CD4-positive, alpha-beta T cell treated with Interleukin-10 for 1 hour (primary cell): Measurements from ENCODE around the gene ETV2.
A peak's percentile ranks its signal among the peaks of the same experiment; 100 is the strongest.
"Not testable (repeated sequence)": the region's sequence is repeated elsewhere in the genome, so short reads cannot be mapped to it uniquely, and the experiment has no call there.

ENCODE experiments used
- DNase-seq: peaks from one replicate; pipeline ENCODE4 v3.0.0-alpha.2; 2020

Gene ETV2

DNA sequence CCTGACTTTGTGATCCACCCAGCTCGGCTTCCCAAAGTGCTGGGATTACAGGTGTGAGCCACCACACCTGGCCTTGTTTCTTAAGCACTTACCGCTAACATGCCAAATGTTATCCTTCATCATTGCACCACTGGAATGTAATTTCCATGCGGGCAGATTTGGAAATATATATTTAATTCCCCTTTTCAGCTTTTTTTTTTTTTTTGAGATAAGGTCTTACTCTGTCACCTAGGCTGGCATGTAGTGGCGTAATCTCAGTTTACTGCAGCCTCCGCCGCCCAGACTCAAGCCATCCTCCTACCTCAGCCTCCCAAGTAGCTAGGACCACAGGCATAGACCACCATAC is 20.4 kb downstream of the ETV2 start:
- DNase-seq: no peak

DNA sequence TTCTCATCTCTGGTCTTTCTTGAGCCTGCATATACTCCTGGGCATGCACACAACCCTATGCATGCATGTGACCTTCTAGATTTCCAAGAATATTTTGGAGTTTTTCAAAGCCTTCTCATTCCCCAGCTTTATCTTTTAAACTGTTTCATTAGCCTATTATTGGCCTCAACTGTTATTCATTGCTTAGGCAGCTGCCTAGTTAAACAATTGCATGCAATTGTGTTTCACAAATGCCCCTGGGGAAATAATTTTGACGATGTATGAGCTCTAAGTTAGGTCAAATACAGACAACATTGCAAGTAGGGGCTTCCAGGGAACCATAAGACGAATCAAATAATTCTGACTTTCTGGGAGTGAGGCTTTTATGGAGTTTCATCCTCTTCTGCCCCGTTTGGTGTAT is 22.4 kb downstream of the ETV2 start:
- DNase-seq: no peak

DNA sequence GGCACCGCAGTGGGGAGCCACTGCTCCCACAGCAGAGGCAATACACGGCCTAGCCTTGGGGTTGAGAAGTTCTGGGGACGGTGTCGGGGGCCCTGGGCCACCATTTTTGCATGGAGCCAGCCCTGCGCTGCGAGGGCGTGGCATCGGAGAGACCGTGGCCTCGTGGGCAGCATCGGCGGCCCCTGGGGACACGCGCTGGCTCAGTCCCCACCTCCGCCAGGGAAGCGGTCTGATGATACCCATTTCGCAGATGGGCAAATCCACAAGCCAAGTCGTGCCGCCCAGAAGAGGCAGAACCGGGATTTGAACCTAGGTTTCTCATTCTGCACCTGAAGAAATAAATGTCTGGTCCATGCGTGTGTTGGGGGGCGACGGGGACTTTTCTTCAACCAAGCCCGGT is 23.6 kb downstream of the ETV2 start:
- DNase-seq: no peak

DNA sequence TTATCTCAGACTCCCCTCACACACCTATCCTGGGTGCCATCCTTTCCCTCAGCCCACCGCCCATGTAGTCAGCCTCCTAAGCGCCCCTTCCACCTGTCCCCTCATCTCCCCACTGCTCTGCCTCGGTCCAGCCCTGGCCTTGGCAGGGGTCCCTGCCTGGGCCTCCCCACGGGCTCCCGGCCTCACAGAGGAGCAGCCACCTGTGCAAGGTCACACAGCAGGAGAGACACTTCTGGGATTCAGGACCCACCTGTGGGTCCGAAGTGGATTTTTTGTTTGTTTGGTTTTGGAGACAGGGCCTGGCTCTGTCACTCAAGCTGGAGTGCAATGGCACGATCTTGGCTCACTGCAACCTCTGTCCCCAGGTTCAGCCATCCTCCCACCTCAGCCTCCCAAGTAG is 24.1 kb downstream of the ETV2 start:
- DNase-seq: no peak

DNA sequence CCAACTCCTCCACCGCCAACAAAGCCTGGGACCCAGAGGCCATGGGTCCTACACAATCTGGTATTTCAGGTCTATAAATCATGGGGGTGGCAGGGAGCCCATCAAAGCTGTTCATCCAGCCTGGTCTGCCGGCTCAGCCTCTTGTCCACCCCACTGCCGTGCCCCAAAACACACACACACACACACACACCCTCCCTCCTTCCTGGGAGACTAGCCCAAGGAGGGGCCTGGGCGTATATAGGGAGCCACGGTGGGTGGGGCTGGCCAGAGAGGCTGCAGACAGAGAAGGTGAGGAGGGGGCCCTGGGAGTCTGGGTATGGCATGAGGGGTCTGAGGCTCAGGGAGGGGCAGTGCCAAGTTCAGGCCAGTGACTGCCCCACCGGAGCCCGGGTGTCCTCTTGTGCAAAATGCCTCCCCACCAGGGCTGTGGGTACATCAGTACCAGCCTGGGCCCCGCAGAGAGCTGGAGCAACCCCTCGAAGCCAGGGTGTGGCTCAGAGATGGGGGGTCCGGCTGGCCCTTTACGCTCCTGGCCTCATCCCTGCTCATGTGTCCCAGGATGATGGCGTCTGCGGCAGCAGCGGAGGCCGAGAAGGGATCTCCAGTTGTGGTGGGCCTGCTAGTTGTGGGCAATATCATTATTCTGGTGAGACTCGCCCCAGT is 24.8 kb downstream of the ETV2 start, which contains the start of gene UPK1A:
UPK1A (plus strand) TSS at position 267 of the 663 bp plus-strand sequence; CDS start at position 563, 296 bp downstream.
- no peak for DNase-seq

DNA sequence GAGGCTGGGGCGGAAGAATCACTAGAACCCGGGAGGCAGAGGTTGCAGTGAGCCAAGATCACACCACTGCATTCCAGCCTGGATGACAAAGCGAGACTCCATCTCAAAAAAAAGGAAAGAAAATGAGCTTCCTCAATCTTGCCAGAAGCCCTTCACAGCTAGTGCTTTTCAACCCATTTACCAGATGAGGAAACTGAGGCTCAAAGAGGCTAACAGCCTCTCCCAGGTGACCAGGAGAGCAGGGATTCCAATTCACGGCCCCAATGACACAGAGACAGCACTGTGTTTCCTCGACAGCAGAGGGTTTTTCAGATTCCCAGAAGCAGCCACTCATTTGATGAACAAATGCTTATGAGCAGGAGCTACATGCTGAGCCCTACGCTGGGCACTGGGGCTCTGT is 28.0 kb downstream of the ETV2 start:
- no peak for DNase-seq

DNA sequence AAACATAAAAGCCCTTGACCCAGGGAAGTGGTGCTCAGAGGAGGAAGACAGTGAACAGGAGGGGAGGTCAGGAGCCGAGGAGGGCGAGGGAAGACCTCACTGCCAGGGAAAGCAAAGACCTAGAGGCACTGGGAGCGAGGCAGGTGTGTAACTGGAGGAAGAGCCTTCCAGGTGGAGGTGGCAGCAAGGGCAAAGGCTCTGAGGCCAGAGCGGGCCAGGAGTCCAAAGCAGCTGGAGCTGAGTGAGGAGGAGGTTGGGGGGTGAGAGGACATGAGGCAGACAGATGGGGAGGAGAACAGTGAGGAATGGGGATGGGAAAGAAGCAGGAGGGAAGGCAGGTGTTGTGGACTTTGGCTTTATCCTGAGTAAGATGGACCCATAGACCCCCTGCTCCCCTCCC is 28.4 kb downstream of the ETV2 start:
- DNase-seq: no peak

DNA sequence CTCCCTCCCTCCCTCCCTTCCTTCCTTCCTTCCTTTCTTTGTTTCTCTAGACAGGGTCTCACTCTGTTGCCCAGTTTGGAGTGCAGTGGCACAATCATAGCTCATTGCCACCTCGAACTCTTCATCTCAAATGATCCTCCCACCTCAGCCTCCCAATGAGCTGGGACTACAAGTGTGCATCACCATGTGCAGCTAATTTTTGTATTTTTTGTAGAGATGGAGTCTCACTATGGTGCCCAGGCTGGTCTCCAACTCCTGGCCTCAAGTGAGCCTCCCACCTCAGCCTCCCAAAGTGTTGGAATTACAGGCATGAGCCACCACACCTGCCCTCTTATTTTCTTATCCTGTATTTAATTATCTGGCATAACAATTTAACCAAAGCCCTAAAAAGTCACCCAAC is 29.1 kb downstream of the ETV2 start:
- DNase-seq: no peak

DNA sequence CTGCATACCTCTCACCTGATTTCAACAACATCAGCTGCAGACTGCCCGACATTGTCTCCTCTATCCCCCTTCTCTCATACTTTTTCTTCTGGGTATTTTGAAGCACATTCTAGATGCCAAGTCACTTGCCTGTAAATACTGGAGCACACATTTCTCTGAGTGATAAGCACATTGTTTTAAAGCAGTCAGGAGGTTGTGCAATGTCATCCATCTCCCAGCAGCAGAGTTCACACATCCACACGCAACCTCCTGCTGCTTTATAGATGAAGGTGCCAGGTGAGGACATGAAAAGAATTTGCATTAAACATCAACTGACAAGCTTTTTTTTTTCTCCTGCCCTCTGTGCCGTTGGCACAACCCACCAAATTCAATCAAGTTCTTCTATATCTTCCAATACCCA is 30.3 kb downstream of the ETV2 start:
- DNase-seq: no peak

DNA sequence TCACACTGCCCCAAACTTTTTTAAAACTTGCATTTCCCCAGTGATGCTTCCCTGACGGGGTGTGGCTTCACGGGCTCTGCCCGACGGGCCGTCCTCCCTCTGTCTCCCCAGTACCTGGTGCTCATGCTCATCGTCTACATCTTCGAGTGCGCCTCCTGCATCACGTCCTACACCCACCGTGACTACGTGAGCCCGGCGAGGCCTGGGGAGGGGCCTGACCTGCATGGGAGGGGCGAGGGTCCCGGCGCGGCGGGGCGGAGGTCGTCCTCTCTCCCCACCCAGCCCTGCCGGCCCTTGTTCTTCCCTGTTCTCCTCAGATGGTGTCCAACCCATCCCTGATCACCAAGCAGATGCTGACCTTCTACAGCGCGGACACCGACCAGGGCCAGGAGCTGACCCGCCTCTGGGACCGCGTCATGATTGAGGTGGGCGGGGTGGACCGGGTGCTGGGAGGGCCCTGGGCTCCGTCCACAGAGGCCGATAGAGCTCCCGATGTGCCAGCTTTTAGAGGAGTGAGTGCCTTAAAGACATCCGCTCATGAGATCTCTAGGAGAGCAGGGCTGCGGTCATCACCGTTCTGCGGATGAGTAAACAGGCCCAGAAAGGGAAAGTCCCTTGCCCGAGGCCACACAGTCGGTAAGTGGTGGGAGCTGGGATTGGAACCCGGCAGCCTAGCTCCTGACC is 31.7 kb downstream of the ETV2 start:
- peak; percentile 46 for DNase-seq

DNA sequence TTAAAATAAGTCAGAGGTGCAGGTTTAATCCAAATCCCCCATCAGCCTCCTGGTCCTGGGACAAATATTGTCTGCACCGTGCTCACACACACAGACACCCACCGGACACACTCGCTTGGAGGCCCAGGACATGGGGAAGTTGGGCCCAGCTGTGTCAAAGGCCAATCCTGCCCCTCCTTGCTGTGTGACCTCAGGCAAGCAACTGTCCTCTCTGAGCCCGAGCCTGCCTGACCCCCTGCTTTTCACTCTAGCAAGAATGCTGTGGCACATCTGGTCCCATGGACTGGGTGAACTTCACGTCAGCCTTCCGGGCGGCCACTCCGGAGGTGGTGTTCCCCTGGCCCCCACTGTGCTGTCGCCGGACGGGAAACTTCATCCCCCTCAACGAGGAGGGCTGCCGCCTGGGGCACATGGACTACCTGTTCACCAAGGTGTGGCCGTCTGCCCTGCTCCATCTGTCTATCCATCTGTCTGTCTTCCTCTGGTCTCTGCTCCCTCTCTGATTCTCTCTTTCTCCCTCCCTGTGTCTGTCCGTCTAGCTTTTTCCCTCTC is 34.1 kb downstream of the ETV2 start:
- no peak for DNase-seq

DNA sequence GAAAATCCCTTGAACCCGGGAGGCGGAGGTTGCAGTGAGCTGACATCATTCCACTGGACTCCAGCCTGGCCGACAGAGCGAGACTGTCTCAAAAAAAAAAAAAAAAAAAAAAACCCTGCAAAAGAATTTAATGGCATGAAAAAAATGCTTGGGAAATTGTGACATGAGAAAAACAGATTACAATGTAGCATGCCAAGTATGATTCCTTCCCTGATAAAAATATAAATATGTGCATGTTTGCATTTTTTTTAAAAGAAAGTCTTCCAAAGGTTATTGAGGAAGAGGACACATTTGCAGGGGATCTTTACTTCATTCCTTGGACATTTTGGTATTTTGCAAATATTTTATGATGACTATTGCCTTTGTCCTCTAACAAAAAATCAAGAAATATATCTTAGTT is 48.3 kb downstream of the ETV2 start:
- no peak for DNase-seq

DNA sequence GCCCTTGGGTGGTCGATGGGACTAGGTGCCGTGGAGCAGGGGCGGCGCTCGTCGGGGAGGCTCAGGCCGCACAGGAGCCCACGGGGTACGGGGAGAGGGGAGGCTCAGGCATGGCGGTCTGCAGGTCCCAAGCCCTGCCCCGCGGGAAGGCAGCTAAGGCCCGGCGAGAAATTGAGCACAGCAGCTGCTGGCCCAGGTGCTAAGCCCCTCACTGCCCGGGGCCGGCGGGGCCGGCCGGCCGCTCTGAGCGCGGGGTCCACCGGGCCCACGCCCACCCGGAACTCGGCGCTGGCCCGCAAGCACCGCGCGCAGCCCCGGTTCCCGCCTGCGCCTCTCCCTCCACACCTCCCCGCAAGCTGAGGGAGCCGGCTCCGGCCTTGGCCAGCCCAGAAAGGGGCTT is 49.6 kb downstream of the ETV2 start:
- not testable (repeated sequence) for DNase-seq

DNA sequence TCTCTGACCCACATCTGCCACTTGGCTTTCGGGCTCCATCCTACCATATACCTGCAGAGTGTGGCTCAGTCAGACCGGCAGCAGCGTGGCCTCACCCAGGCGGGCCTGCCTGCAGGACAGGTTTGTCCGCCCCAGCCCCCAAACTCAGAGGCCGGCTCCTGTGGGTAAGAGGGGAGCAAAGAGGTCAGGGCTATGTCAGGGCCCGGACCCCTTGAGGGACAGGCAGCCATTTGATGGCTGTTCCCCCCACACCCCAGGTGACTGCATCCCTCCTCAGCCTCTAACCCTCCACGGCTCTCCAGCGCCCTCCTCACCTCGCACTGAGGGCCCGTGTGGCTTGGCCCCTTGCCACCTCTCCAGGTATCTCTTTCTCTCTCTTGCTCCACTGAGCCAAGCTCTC is 50.5 kb downstream of the ETV2 start:
- DNase-seq: no peak

DNA sequence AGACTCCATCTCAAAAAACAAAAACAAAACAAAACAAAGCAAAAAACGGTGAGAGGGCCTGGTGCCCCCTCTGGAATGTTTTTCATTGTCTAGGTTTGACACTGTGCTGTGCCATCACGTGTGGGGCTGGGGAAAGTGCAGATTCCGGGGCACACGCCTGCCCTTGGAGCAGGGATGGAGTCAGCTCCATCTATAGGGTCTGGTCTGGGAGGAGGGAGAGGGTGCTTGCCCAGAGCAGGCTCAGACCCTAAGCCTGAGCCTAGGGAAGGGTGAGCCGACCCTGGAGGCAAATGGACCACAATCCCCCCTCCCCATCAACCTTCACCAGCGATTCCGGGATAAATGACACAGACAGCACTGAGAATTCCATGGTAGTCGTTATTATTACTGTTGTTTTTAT is 51.9 kb downstream of the ETV2 start:
- no peak for DNase-seq

DNA sequence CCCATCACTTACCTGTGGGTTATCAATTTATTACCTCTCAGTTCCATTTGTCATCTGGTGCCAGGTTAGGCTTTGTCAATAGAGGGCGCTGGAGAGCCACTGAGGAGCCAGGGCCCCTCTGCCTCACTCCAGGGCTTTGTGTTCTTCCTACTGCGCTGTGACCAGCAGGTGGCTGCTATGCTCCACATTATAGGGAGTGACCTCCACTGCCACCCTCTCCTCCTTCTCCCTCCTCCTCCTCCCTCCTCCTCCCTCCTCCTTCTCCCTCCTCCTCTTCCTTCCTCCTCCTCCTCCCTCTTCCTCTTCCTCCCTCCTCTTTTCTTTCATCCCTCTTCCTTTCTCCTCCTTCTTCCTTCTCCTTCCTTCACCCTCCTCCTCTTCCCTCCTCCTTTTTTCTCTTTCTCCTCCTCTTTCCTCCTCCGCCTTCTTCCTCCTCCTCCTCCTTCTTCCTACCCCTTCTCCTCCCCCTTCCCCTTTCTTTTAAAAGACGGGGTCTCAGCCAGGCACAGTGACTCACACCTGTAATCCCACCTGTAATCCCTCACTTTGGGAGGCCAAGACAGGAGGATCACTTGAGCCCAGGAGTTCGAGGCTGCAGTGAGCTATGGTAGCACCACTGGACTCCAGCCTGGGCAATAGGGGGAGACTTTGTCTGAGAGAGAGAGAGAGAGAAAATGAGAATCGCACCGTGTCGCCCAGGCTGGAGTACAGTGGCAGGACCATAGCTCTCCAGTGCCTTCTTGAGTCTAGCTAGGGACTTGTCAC is 52.5 kb downstream of the ETV2 start:
- DNase-seq: peak; percentile 94
